Natural killer cell (primary cell): ENCODE results near the gene YPEL2. TPM values are rescaled to one million over a fixed set of nuclear protein-coding genes. Genes with fewer than 3 reads are reported as not detected.
"Not testable (repeated sequence)": the region's sequence is repeated elsewhere in the genome, so short reads cannot be mapped to it uniquely, and the experiment has no call there.

ENCODE experiments used
- ATAC-seq, 3 donors: fragments of 150-1000 bp in 2 of 3; fragments of 200-7000 bp in 1 of 3; cut with Tn5 transposase; 1 replicate in 1 of 3; 2 replicates in 2 of 3; pipeline ENCODE4 v1.10.0; 2021; ENCODE audit warnings: mild to moderate bottlenecking in 2 of 3, moderate library complexity in 2 of 3
- DNase-seq, 2 donors: peaks; one replicate each; pipeline versions ENCODE4 v3.0.0 to v3.0.0-alpha.2; 2013 to 2021; ENCODE audit warnings: mixed read lengths in 1 of 2
- H3K27ac ChIP-seq: one replicate; pipeline ENCODE4 v1.5.1; 2013; ENCODE audit warnings: mild to moderate bottlenecking, low read length
- H3K27me3 ChIP-seq: one replicate; pipeline ENCODE4 v1.6.1; 2013; ENCODE audit warnings: low read length; ENCODE audit not compliant: control insufficient read depth, insufficient read depth
- H3K36me3 ChIP-seq: one replicate; pipeline ENCODE4 v1.6.1; 2013; ENCODE audit warnings: low read length; ENCODE audit not compliant: control insufficient read depth, insufficient read depth
- H3K4me1 ChIP-seq: one replicate; pipeline ENCODE4 v1.6.1; 2013; ENCODE audit warnings: low read length; ENCODE audit not compliant: control insufficient read depth, insufficient read depth
- H3K4me3 ChIP-seq: one replicate; pipeline ENCODE4 v1.5.1; 2013; ENCODE audit warnings: low read length
- H3K9me3 ChIP-seq: one replicate; pipeline ENCODE4 v1.6.1; 2013; ENCODE audit warnings: low read length; ENCODE audit not compliant: control insufficient read depth, insufficient read depth
- H3K27ac Mint-ChIP-seq, 2 donors: one replicate each; pipeline ENCODE4 v1.8.0; 2022; ENCODE audit warnings: mild to moderate bottlenecking in 2 of 2, mixed read lengths in 2 of 2, moderate library complexity in 1 of 2
- H3K27me3 Mint-ChIP-seq, 2 donors: one replicate each; pipeline ENCODE4 v1.8.0; 2022; ENCODE audit warnings: low read depth in 2 of 2, mixed read lengths in 2 of 2
- H3K36me3 Mint-ChIP-seq: one replicate; pipeline ENCODE4 v1.8.0; 2022; ENCODE audit warnings: mixed read lengths
- H3K4me1 Mint-ChIP-seq, 2 donors: one replicate each; pipeline ENCODE4 v1.8.0; 2022; ENCODE audit warnings: mixed read lengths in 2 of 2
- H3K4me3 Mint-ChIP-seq: one replicate; pipeline ENCODE4 v1.8.0; 2022; ENCODE audit warnings: mild to moderate bottlenecking, moderate library complexity, mixed read lengths
- H3K9me3 Mint-ChIP-seq, 2 donors: one replicate each; pipeline ENCODE4 v1.8.0; 2022; ENCODE audit warnings: mixed read lengths in 2 of 2
- WGBS: methylation state at CpG from one replicate; pipeline ENCODE4 v1.1.7; 2013; ENCODE audit warnings: missing lambda C conversion rate; ENCODE audit not compliant: insufficient coverage; 5-methylcytosine and 5-hydroxymethylcytosine counted together
- intact Hi-C: fragments of 100-400 bp; cut with micrococcal nuclease; formaldehyde crosslinking; loops from one replicate; pipeline ENCODE4 v1.14.2; 2022
- total RNA-seq, 4 donors: library from RNA; stranded (reverse); fragments of 120-200 nt in 1 of 4; gene quantifications; one replicate each; pipeline versions ENCODE4 v1.2.3 to v1.2.4, GENCODE V29; 2013 to 2022
- TF ChIP-seq, protein P1 (sequence below): fragments of 200-600 bp; IDR thresholded peaks from one replicate; pipeline ENCODE4 v1.8.0; 2022; ENCODE audit warnings: antibody characterized with exemption

The YPEL2 gene
- total RNA-seq, 3 donors from 2014 or later (not counting 1 experiment from before 2014, with no cell fraction given), result 30.5 to 35.6 (median 33.5) TPM

DNA sequence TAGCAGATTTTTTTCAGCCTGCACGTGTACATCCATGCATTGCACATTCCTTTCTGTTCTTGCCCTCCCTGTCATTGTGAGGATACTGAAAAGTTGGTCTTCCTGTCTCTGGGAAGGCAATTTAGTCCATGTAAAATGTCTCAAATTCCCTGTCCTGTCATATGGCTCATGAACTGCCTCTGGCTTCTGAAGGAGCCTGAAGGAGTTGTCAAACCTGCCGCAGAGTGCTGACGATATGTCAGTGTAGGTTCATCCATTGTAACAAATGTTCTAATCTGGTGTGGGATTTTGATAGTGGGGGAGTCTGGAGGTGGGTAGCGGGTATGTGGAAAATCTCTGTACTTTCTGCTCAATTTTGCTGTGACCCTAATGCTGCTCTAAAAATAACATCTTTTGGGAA lies 59.6 kb downstream of the YPEL2 start:
- H3K4me3 Mint-ChIP-seq, result no peak overlapping the region
- intact Hi-C loops, result no loop called here
- H3K27me3 Mint-ChIP-seq, result no peaks in the 10 kb centered on the region
- Histone ChIP-seq H3K36me3 (peaks cover 13% of the 10 kb centered on the region), H3K27ac (no peak overlapping the region), H3K4me1 (no peaks in the 10 kb centered on the region), H3K27me3 (no peaks in the 10 kb centered on the region), H3K4me3 (no peak overlapping the region), H3K9me3 (no peaks in the 10 kb centered on the region)
- H3K27ac Mint-ChIP-seq, result no peak overlapping the region
- no peaks in the 10 kb centered on the region for H3K36me3 Mint-ChIP-seq
- H3K9me3 Mint-ChIP-seq, result no peaks in the 10 kb centered on the region
- 93% methylated on average over 3 of the region's 4 CpGs for WGBS
- H3K4me1 Mint-ChIP-seq, result no peaks in the 10 kb centered on the region
- TF ChIP-seq, protein P1, sequence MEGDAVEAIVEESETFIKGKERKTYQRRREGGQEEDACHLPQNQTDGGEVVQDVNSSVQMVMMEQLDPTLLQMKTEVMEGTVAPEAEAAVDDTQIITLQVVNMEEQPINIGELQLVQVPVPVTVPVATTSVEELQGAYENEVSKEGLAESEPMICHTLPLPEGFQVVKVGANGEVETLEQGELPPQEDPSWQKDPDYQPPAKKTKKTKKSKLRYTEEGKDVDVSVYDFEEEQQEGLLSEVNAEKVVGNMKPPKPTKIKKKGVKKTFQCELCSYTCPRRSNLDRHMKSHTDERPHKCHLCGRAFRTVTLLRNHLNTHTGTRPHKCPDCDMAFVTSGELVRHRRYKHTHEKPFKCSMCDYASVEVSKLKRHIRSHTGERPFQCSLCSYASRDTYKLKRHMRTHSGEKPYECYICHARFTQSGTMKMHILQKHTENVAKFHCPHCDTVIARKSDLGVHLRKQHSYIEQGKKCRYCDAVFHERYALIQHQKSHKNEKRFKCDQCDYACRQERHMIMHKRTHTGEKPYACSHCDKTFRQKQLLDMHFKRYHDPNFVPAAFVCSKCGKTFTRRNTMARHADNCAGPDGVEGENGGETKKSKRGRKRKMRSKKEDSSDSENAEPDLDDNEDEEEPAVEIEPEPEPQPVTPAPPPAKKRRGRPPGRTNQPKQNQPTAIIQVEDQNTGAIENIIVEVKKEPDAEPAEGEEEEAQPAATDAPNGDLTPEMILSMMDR, result no peak
- ATAC-seq (no peak), DNase-seq (no peak)

DNA sequence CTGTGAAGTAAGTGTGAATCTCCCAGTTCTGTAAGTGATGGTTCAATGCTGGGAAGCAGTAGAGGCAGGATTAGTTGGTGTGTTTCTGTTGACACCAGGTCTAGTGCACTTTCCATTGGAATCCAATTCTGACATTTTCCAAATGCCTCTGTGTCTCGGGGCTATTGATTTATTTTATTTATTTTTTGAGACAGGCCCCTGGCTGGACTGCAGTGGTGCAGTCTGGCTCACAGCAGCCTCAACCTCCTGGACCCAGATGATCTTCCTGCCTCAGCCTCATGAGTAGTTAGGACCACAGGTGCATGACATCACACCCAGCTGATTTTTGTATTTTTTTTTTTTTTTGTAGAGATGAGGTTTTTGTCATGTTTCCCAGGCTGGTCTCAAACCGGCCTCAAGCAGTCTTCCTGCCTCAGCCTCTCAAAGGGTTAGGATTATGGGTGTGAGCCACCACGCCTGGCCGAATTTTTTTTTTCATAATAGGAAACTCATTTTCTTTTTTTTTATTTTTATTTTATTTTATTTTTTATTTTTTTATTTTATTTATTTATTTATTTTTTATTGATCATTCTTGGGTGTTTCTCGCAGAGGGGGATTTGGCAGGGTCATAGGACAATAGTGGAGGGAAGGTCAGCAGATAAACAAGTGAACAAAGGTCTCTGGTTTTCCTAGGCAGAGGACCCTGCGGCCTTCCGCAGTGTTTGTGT lies 61.7 kb downstream of the YPEL2 start:
- intact Hi-C loops, result no loop called here
- Mint-ChIP-seq H3K27ac (no peak overlapping the region), H3K36me3 (no peaks in the 10 kb centered on the region), H3K27me3 (no peaks in the 10 kb centered on the region), H3K9me3 (no peaks in the 10 kb centered on the region), H3K4me1 (no peaks in the 10 kb centered on the region), H3K4me3 (no peak overlapping the region)
- Histone ChIP-seq H3K9me3 (no peaks in the 10 kb centered on the region), H3K4me3 (no peak overlapping the region), H3K4me1 (no peaks in the 10 kb centered on the region), H3K36me3 (peaks cover 14% of the 10 kb centered on the region), H3K27me3 (no peaks in the 10 kb centered on the region), H3K27ac (no peak overlapping the region)
- TF ChIP-seq, protein P1, result no peak
- DNase-seq, result no peak
- ATAC-seq, result no peak
- WGBS, result 93% methylated on average over 1 of the region's 7 CpGs

DNA sequence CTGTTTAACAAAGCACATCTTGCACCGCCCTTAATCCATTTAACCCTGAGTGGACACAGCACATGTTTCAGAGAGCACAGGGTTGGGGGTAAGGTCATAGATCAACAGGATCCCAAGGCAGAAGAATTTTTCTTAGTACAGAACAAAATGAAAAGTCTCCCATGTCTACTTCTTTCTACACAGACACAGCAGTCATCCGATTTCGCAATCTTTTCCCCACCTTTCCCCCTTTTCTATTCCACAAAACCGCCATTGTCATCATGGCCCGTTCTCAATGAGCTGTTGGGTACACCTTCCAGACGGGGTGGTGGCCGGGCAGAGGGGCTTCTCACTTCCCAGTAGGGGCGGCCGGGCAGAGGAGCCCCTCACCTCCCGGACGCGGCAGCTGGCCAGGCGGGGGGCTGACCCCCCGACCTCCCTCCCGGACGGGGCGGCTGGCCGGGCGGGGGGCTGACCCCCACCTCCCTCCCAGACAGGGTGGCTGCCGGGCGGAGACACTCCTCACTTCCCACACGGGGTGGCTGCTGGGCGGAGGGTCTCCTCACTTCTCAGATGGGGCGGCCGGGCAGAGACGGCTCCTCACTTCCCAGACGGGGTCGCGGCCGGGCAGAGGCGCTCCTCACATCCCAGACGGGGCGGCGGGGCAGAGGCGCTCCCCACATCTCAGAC lies 62.4 kb downstream of the YPEL2 start:
- H3K27ac Mint-ChIP-seq, H3K36me3 Mint-ChIP-seq, H3K4me3 Mint-ChIP-seq, intact Hi-C loops, H3K9me3 ChIP-seq, H3K4me3 ChIP-seq, ATAC-seq, H3K4me1 Mint-ChIP-seq, H3K9me3 Mint-ChIP-seq, H3K27ac ChIP-seq, H3K4me1 ChIP-seq, H3K27me3 Mint-ChIP-seq, DNase-seq, H3K27me3 ChIP-seq: not testable (repeated sequence)
- H3K36me3 ChIP-seq, result peaks cover 16% of the 10 kb centered on the region
- WGBS, result 96% methylated on average over 26 of the region's 35 CpGs

DNA sequence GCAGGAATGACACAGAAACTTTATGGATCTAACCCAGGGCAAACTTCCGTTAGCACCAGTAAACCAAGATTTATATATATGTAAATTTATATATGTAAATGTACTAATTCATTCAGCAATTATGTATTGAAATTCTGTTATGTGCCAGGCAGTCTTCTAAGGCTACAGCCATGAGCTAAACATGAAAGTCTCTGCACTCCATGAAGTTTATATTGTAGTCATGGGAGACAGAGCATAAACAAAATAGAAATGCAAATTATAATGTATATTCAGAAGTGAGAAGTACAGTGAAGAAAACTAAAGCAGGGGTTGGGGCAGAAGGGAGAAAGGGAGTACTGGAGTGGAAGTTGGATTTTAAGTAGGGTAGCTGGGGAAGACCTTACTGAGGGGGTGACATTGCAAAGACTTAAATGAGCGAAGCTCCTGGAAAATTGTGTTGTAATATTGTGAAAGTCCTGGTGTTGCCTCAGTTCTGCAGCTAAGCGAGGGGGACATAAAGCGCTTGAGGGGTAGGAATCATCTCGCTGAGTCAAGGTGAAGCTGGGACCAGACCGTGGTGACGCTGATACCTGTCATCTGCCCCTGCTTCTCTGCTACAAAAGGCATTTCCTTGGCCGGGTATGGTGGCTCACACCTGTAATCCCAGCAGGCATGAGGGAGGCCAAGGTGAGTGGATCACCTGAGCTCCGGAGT lies 64.8 kb downstream of the YPEL2 start:
- 95% methylated on average over 8 of the region's 9 CpGs for WGBS
- Histone ChIP-seq H3K27ac (no peak overlapping the region), H3K4me3 (no peak overlapping the region), H3K4me1 (no peaks in the 10 kb centered on the region), H3K27me3 (no peaks in the 10 kb centered on the region), H3K9me3 (no peaks in the 10 kb centered on the region), H3K36me3 (peaks cover 8% of the 10 kb centered on the region)
- H3K27ac Mint-ChIP-seq, result no peak overlapping the region
- intact Hi-C loops, result no loop called here
- no peak overlapping the region for H3K4me3 Mint-ChIP-seq
- H3K4me1 Mint-ChIP-seq, result no peaks in the 10 kb centered on the region
- H3K36me3 Mint-ChIP-seq, result no peaks in the 10 kb centered on the region
- ATAC-seq, result no peak
- DNase-seq, result no peak
- TF ChIP-seq, protein P1, result no peak
- no peaks in the 10 kb centered on the region for H3K27me3 Mint-ChIP-seq
- H3K9me3 Mint-ChIP-seq, result no peaks in the 10 kb centered on the region
